M059J (cell line): ENCODE data around the gene IFT25. TPM values are rescaled to one million over a fixed set of nuclear protein-coding genes. Genes with fewer than 3 reads are reported as not detected.
"Not testable (repeated sequence)": the region's sequence is repeated elsewhere in the genome, so short reads cannot be mapped to it uniquely, and the experiment has no call there.

Experiments
- DNase-seq: peaks from one replicate; pipeline ENCODE4 v3.0.0-alpha.2; 2012; ENCODE audit warnings: low read depth
- total RNA-seq: library from RNA; depleted of rRNA; stranded (reverse); fragments of >200 nt; shearing (Covaris generic); gene quantifications from 2 replicates; pipeline ENCODE4 v1.2.3, GENCODE V29; 2014; rRNA removed

The IFT25 gene
- total RNA-seq: 62.7 and 95.9 TPM in 2 replicates

DNA sequence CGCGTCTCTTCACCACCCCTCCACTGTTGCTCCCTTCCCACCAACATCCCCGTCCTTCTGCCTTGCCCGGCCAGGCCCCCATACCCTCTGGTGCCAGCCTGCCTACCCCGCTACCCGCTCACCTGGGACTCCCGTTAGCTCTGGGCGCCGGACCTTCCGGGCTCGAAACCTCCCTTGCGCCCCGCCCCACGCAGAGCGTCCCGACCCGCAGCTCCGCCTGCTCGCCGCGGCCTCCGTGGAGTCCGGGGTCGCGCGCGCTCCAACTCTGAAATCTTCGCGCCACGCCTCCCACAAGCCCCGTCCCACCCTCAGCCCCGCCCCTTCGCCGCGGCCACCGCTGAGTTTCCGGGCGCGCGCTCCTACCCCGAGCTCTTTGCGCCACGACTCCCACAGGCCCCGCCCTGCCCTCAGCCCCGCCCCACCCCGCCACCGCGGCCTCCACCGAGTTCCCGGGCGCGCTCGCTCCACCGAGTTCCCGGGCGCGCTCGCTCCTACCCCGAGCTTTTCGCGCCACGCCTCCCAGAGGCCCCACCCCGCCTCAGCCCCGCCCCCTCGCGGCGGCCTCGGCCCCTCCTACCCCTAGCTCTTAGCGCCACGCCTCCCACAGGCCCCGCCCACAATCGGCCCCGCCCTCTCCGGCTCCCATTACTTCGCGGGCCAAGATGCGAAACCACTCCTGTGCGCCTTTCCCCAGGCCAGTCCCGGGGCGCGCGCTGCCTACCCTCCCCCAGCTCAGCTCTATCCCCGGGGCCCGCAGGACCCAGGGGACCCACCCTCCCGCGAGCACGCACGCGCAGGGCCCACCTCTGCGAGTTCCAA, at the start of gene IFT25:
Gene IFT25 (minus strand): TSS at position 267 of the 819 bp plus-strand sequence. CDS start 5,617 bp downstream, outside the sequence.
- DNase-seq: peak; percentile 92

DNA sequence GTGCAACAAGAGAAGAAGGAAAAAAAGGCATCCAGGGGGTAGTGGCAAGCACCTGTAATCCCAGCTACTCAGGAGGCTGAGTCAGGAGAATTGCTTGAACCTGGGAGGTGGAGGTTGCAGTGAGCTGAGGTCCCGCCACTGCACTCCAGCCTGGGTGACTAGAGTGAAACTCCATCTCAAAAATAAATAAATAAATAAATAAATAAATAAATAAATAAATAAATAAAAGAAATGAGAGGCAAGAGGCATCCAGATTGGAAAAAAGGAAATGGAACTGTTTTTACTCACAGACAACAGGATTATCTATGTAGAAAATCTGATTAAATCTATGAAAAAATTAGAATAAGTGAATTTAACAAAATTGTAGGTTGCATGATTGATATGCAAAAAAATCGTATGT, 49.0 kb upstream of the IFT25 start:
- DNase-seq: not testable (repeated sequence)

DNA sequence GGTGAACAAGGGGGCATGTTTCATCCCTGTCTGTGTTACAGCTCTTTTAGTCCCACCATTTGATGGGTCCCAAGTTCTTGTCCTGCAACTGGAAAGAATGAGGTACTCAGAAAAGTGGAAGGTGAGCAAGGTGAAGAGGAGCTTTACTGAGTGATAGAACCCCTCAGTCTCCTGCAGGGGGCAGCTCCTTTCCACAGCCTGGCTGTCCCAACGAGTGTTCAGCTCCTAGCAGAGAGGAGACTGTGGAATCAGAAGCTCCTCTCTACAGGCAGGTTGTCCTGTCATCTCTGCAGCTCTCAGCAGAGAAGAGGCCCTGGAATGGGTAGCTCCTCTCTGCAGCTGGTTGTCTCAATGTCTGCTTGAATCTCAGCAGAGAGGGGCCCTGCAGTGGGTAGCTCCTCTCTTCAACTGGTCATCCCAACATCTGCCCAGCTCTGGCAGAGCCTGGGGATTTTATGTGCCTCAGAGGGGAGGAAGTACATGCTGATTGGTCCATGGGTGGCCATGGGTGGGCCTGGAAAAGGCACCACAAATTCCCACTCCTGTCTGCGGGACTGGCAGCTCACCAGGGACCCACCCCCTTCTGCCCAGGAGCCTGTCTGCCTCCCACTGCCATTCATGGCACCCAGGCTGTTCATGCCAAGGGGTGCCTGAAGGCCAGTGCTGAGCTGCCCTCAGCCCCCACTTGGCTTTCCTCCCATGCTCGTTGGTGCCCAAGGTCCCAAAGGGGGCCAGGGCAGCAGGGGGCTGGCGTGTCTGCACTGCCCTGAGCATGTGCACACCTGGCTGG, 46.8 kb upstream of the IFT25 start:
- DNase-seq: peak; percentile 35

DNA sequence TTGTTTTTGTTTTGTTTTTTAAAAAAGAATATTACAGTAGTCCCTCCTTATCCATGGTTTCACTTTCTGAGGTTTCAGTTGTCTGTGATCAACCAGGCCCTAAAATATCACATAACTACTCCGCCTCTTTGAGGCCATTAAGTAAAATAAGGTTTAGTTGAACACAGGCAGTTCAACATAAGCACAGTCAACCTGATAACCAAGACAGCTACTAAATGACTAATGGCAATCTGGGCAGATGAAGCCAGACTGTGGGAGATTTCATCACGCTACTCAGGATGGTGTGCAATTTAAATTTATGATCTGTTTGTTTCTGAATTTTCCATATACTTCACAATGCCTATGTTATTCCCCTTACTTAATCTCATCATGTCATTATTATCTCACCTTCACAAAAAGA, 42.4 kb upstream of the IFT25 start:
- no peak for DNase-seq

DNA sequence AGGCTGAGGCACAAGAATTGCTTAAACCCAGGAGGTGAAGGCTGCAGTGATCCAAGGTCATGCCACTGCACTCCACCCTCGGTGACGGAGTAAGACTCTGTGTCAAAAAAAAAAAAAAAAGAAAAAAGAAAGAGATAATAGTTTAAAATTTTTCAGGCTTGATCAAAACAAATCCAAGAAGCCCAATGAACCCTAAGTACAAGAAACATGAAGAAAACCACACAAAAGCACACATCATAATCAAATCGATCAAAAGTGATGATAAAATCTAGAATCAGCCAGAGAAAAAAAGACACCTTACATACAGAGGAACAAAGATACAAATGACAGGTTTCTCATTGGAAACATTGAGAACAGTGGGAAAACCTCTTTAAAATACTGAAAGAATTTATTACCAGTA, 41.0 kb upstream of the IFT25 start:
- no peak for DNase-seq

DNA sequence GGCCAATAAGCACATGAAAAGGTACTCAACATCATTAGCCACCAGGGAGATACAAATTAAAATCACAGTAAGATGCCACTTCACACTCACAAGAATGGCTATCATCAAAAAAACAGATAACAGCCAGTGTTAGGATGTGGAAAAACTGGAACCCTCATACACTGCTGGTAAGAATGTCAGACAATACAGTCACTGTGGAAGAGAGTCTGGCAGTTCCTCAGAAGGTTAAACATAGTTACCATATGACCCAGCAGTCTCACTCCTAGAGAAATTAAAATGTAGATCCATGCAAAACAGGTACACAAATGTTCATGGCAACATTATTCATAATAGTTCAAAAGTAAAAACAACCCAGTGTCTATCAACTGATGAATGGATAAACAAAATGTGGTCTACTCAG, 39.2 kb upstream of the IFT25 start:
- DNase-seq: no peak

DNA sequence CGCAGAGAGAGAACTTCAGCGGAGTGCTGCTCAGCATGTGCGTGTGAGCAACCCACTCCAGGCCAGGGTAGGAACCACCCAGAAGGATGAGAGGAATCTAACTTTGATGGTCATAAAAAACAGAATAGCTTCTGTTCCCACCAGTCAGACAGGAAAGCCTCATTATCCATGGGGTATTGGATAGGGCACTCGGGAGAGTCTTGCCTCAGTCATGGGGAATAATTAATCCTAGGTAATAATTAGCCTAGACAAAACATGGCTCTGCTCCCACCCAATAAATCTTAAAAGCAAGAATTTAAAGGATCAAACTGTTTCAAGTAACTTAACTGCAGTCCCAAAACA, 37.2 kb upstream of the IFT25 start:
- DNase-seq: no peak

DNA sequence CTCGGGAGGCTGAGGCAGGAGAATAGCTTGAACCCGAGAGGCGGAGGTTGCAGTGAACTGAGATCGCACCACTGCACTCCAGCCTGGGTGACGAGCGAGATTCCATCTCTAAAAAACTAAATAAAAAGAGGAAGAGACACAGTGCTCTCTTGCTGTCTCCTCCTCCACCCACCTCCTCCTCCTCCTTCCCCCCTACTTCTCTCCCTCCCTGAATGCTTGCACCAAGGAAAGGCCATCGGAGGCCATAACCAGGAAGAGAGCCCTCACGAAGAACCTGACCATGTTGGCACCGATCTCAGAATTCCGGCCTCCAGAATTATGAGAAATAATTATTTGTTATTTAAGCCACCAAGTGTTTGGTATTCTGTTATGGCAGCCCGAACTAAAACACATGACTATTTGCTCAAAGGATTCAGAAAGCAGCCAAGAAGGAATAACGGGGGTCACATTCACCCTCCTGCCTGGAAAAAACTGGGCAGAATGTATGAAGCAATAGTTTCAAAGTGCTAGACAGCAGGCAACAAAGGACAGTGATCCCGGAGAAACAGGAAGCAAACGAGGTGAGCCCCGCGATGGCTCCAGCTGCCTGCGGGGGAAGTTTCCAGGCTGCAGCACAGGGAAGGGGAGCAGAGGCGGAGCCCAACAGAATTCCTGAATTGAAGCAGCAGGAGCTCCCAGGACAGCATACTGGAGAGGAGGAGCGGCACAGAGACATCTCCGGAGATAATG, 36.7 kb upstream of the IFT25 start:
- DNase-seq: peak; percentile 56

DNA sequence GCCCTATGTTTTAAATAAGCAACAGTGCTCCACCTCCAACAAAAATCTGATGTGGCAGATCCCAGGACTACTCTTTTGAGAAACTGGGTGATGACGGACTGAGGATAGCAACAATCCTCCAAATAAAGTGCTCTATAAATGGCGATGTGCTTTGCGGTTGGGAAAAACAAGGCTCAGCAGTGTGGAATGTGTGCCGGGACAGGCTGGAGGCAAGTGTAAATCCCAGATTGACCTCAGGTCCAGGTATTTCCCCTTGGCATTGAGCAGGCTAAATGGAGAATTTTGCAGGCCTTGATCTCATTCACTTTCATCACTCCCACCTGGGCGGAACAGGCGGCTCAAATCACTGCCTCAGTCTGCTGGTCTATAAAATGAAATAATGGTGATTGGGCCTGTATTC, 35.7 kb upstream of the IFT25 start:
- DNase-seq: no peak

DNA sequence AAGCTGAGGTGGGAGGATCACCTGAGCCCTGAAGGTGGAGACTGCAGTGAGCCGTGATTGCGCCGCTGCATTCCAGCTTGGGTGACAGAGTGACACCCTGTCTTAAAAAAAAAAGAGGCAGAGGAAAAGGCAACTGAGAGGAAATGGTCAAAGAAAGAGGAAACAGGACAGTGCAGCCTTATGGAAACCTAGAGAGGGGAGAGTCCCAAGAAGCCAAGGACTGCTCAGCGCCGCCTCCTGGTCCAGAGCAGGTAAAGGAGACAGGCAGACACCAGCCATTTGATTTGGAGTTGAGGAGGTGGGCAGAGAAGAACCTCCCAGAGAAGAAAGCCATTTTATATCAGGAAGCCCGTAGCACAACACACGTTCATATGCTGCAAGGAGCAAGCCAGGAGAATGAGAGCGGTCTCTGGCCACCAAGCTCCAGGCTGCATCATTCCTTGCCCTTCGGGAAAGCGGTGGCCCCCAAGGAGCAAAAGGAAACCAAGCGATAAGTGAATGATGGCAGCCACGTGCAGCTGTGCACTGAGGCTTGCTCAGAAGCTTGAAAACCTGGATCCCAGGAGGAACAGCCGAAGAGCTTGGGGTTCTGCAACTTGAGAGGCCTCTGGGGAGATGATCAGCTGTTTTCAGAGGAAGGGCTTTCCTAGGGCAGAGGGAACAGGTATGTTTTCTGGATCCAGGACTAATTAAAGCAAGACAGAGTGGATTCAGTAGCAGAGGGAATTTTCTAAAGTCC, 34.4 kb upstream of the IFT25 start:
- no peak for DNase-seq

DNA sequence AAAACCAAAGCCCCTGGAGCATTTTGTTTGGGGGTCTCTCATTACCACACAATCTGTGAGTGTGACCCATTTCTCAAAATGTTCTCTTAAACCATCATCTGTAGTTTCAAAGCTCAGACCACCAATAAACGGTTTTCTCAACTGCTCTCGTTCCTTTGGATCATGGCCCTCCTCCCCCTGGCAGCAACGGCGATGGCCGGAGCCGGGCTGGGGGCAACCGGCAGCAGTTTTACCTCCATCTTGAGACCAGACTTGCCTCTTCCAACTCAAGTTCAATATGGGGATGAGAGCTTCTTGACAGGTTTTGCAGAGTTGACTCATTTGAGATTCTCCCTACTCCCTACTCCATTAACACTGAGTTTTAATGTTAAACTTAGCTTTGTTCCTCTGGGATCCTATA, 30.4 kb upstream of the IFT25 start:
- no peak for DNase-seq

DNA sequence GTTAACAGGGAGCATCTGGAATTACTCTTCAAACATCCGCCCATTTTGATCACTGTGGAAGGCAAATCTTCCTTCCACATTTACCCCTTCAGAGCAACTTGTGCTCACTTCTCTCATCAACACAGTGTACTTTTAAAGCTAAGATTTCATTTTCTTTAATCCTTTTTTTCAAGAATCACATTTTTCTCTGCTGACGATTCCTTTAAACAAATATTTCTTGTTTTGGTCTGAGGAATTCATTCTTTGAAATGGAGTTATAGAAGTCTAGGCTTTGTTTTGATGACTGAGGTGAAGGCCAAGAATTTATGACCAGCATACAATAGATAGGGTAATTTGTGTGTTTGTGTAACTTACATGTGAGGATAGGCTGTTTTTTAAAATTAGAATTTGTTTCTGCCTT, 26.2 kb upstream of the IFT25 start:
- peak; percentile 21 for DNase-seq

DNA sequence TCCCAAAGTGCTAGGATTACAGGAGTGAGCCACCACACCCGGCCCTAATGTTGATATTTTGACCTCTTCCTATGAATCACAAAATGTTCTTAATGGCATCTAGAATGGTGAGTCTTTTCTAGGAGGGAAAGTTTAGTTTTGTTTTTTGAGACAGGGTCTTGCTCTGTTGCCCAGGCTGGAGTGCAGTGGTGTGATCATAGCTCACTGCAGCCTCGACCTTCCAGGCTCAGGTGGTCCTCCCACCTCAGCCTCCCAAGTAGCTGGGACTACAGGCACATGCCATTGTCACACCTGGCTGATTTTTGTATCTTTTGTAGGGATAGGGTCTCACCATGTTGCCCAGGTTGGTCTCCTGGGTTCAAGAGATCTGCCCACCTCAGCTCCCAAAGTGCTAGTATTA, 23.8 kb upstream of the IFT25 start:
- DNase-seq: not testable (repeated sequence)

DNA sequence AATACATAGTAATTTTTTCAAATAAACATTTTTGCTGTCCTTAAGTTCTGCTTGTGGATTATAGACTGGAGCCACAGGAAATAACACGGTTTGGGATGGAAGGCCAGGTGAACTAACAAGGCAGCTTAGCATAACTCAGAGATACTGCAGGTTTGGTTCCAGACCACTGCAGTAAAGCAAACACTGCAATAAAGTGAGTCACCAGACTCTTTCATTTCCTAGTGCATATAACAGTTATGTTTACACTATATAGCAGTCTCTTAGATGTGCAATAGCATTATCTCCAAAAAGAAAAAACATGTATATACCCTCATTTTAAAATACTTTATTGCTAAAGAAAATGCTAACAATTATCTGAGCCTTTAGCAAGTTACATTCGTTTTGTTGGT, 22.6 kb upstream of the IFT25 start:
- no peak for DNase-seq

DNA sequence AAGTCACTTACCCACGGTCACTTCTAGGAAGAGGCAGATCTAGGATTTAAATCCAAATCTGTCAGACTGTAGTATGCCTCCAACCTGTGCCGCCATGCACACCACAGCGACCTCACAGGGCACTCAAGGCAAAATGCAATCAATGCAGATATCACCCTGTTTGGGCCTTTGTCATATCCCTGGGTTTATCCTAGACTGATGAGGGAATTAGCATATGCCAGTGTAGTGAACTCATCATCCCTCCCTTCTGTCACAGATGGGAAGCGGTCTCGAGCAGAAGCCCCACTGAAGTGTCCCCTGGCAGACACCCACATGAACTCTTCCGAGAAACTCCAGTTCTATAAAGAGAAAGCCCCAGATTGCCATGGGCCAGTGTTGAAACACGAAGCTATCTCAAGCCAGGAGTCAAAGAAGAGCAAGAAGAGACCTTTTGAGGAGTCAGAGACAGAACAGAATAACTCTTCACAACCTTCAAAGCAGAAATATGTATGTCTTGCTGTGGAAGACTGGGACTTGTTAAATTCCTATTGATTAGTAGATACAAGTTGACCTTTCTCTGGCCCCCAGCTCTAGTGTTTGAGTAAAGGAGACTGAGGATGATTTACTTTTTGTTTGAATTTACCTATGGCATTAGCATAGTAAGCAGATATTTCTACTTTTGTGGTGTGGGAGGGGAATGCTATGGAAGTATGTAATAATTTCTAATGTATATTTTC, 22.1 kb upstream of the IFT25 start:
- no peak for DNase-seq

DNA sequence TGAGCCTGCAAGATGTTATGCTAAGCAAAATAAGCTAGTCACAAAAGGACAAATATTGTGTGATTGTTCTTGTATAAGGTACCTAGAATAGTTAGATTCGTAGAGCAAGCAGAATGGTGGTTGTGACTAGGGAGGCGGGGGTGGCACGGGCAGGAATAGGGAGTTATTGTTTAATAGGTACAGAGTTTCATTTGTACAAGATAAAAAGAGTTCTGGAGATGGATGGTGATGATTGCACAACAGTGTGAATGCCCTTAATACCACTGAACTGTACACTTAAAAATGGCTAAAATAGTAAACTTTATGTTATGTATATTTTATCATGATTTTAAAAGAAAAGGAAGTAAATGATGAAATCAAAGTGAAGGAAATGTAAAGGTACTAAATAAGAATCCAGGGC, 21.3 kb upstream of the IFT25 start:
- no peak for DNase-seq

DNA sequence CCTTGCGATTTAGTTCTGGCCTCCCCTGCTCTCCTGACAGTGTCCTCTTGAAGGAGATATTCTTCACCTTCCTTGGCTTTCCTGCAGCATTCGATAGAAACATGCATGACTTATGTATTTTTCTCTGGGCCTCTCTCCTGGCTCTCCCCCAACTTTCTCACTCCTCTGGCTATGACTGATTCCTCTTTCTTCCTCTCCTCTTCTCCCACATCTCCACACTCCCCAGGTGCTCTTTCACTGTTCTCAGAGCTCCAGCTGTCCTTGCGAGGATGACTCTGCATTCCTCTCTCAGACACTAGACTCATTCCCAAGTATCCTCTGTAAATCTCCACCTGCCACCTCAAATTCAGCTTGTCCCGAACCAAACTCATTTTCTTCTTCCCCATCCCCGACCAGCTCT, 18.6 kb upstream of the IFT25 start:
- no peak for DNase-seq

DNA sequence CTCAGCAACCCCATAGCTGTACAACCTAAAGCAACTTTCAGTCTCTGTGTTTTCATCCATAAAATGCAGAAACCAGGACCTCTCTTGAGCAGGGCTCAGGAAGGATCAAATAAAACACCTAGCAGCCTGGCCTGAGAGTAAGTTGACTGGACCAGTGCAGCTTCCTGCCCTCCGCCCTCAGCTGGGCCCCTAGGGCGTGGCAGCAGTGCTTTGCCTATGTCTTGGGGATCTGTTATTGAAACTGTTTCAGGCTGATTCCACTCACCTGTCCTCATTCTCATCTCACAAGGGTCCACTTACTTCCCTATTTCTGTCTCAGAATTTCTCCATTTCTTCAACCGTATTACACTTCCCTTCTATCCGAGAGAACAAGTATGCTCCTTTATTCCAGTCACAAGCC, 18.0 kb upstream of the IFT25 start:
- no peak for DNase-seq

DNA sequence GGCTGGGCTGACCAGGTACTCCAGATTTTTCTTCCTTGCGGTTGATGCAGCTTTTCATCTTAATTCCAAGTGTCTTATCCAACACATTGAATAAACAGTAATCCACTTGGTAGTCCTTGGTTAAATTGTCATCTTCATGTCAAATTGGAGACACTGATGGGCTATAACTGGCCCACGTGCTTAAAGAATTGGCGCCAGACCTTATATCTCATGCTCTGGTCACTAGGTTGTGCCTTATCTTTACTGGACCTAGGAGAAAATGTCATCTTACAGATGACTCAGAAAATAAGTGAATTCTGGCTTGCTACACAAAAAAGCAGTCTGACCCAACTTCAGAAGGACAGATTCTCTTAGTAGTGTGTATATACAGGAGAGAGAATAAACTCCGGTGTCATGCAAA, 16.9 kb upstream of the IFT25 start:
- DNase-seq: no peak

DNA sequence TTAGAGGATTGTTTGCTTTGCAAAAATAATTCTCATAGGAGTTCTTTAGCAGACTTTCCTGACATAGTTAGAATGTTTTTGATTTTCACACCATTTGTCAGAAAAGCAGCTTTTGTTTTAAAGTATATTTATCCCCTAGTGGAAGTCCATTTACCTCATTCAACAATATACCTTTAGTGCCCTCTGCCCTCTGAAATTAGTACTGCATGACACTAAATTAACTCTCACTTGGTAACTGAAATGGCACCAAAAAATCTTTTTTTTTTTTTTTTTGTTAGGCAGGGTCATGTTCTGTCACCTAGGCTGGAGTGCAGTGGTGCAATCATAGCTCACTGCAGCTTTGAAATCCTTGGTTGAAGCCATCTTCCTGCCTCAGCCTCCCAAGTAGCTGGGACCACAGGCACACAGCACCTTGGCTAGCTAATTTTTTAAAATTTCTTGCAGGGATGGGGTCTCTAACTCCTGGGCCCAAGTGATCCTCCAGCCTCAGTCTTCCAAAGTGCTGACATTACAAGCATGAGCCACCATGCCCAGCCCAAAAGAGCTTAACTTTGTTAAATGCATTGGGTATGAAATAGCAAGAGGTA, 14.3 kb upstream of the IFT25 start:
- DNase-seq: peak; percentile 33
